ENCODE data around the gene CIDEB. TPM values are rescaled to one million over a fixed set of nuclear protein-coding genes. Genes with fewer than 3 reads are reported as not detected.

Gene CIDEB
- total and polyA plus RNA-seq, 9 of the 15 experiments (the other 6 are each of a cell fraction or from before 2014, with no cell fraction given), result 0.03 to 0.35 (median 0.09) TPM; not detected in 3

DNA sequence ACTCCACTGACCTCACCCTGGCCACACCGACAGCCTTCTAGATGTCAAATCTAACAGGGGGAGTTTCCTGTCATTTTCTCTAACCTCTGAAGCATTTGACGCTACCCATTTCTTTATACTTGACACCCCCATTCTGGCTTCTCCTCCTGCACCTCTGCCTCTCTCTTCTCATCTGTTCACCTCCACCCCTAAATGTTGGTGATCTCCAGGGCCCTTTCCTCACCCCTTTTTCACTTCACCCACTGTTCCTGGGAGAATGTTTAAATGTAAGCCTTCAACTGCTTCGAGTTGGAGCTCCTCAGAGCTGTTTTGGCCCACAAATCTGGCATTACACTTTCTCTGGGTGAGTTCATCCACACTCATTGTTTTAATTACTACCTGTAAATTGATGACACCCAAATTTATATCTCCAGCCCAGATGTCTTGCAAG is 35.9 kb downstream of the CIDEB start (continued):
- TF ChIP-seq, protein P1, sequence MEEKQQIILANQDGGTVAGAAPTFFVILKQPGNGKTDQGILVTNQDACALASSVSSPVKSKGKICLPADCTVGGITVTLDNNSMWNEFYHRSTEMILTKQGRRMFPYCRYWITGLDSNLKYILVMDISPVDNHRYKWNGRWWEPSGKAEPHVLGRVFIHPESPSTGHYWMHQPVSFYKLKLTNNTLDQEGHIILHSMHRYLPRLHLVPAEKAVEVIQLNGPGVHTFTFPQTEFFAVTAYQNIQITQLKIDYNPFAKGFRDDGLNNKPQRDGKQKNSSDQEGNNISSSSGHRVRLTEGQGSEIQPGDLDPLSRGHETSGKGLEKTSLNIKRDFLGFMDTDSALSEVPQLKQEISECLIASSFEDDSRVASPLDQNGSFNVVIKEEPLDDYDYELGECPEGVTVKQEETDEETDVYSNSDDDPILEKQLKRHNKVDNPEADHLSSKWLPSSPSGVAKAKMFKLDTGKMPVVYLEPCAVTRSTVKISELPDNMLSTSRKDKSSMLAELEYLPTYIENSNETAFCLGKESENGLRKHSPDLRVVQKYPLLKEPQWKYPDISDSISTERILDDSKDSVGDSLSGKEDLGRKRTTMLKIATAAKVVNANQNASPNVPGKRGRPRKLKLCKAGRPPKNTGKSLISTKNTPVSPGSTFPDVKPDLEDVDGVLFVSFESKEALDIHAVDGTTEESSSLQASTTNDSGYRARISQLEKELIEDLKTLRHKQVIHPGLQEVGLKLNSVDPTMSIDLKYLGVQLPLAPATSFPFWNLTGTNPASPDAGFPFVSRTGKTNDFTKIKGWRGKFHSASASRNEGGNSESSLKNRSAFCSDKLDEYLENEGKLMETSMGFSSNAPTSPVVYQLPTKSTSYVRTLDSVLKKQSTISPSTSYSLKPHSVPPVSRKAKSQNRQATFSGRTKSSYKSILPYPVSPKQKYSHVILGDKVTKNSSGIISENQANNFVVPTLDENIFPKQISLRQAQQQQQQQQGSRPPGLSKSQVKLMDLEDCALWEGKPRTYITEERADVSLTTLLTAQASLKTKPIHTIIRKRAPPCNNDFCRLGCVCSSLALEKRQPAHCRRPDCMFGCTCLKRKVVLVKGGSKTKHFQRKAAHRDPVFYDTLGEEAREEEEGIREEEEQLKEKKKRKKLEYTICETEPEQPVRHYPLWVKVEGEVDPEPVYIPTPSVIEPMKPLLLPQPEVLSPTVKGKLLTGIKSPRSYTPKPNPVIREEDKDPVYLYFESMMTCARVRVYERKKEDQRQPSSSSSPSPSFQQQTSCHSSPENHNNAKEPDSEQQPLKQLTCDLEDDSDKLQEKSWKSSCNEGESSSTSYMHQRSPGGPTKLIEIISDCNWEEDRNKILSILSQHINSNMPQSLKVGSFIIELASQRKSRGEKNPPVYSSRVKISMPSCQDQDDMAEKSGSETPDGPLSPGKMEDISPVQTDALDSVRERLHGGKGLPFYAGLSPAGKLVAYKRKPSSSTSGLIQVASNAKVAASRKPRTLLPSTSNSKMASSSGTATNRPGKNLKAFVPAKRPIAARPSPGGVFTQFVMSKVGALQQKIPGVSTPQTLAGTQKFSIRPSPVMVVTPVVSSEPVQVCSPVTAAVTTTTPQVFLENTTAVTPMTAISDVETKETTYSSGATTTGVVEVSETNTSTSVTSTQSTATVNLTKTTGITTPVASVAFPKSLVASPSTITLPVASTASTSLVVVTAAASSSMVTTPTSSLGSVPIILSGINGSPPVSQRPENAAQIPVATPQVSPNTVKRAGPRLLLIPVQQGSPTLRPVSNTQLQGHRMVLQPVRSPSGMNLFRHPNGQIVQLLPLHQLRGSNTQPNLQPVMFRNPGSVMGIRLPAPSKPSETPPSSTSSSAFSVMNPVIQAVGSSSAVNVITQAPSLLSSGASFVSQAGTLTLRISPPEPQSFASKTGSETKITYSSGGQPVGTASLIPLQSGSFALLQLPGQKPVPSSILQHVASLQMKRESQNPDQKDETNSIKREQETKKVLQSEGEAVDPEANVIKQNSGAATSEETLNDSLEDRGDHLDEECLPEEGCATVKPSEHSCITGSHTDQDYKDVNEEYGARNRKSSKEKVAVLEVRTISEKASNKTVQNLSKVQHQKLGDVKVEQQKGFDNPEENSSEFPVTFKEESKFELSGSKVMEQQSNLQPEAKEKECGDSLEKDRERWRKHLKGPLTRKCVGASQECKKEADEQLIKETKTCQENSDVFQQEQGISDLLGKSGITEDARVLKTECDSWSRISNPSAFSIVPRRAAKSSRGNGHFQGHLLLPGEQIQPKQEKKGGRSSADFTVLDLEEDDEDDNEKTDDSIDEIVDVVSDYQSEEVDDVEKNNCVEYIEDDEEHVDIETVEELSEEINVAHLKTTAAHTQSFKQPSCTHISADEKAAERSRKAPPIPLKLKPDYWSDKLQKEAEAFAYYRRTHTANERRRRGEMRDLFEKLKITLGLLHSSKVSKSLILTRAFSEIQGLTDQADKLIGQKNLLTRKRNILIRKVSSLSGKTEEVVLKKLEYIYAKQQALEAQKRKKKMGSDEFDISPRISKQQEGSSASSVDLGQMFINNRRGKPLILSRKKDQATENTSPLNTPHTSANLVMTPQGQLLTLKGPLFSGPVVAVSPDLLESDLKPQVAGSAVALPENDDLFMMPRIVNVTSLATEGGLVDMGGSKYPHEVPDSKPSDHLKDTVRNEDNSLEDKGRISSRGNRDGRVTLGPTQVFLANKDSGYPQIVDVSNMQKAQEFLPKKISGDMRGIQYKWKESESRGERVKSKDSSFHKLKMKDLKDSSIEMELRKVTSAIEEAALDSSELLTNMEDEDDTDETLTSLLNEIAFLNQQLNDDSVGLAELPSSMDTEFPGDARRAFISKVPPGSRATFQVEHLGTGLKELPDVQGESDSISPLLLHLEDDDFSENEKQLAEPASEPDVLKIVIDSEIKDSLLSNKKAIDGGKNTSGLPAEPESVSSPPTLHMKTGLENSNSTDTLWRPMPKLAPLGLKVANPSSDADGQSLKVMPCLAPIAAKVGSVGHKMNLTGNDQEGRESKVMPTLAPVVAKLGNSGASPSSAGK (IDR thresholded peaks at IDR 0.05), result 0 out of 2 replicates have a peak, but pooled peaks have one; percentile 58
- TF ChIP-seq SMC3 (conservative IDR thresholded peaks at IDR 0.05; ENCODE audit: insufficient read depth, low read depth, low read length) (no peak), ZNF274 (IDR thresholded peaks at IDR 0.05; ENCODE audit: borderline replicate concordance, low read depth, low read length) (no peak), NR3C1 (CRISPR knock-in tag; IDR thresholded peaks at IDR 0.05) (no peak), GTF3C2 (IDR thresholded peaks at IDR 0.05; ENCODE audit: borderline replicate concordance, extremely low read depth, insufficient read length) (no peak), DPF2 (IDR thresholded peaks at IDR 0.05) (no peak), NFYB (IDR thresholded peaks at IDR 0.05; ENCODE audit: extremely low read depth, insufficient read length) (no peak), PKNOX1 (IDR thresholded peaks at IDR 0.05) (peak; percentile 24; the same call in 1 of the 2 replicates), SMARCA5 (IDR thresholded peaks at IDR 0.05) (no peak)
- TF ChIP-seq, protein P2, sequence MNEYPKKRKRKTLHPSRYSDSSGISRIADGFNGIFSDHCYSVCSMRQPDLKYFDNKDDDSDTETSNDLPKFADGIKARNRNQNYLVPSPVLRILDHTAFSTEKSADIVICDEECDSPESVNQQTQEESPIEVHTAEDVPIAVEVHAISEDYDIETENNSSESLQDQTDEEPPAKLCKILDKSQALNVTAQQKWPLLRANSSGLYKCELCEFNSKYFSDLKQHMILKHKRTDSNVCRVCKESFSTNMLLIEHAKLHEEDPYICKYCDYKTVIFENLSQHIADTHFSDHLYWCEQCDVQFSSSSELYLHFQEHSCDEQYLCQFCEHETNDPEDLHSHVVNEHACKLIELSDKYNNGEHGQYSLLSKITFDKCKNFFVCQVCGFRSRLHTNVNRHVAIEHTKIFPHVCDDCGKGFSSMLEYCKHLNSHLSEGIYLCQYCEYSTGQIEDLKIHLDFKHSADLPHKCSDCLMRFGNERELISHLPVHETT (CRISPR knock-in tag; conservative IDR thresholded peaks at IDR 0.05 in 1 of 2, IDR thresholded peaks at IDR 0.05 in 1 of 2), result peak in 1 of 2 experiments; percentile 34; a peak in 1 of 4 replicates

Data from K562 (cell line).